Fibroblast of skin of right quadriceps (primary cell): ENCODE results near the gene DENND1A.
"Not testable (repeated sequence)": the region's sequence is repeated elsewhere in the genome, so short reads cannot be mapped to it uniquely, and the experiment has no call there.

Experiments
- DNase-seq: peaks from one replicate; pipeline ENCODE4 v3.0.0-alpha.2; 2013

Gene DENND1A

DNA sequence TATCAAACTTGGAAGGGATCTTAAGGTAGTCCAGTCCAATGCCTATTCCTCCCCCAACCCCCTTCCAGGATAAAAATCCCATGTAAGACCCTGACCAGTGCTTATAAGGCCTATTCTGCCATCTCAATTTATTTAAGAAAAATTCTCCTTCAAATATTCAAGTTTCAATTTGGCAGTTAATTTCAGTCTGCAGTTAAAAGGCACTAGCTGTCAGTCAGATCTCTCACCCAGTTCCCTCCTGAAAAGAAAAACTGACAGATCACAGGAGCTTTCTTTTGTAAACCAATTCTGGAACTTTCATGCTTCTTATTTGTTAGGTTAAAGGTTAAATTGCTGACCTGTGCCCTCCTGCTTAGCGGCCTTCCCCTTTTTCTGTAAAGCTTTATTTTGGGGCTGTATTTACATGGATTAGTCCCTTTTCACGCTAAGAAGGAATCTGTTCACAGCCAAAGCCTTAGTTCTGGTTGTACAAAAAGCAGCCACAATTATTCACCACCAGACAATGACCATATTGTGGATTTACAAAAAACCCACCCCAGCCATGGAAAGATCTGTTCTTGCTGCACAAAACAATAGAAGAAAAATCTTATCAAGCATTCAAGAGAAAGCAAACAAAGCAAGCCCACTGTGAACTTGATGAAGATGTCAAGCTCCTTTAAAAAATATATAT lies 68.7 kb downstream of the DENND1A start:
- DNase-seq: no peak

DNA sequence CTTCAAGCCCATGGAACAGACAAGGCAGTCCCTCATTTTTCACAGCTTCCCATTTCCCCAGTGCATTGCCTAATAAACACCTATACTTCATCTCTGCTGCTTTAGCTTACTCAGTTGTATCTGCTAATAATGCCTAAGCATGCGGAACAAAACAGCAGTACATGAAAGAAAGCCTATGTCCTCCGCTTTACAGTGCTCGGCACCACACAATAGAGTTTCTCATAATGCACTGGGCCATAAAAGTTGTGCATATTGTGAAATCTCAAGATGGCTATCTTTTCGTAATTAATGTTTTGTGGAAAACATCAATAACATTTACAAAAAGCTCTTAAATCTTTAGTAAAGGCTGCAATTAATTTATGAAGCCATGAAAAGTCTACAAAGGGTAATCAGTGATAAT lies 69.3 kb downstream of the DENND1A start:
- DNase-seq: no peak

GRCh38 chr9:123852403-123852802 lies 77.5 kb downstream of the DENND1A start:
- DNase-seq: no peak

- DNase-seq: no peak
Observed at GRCh38 chr9:123851851-123852250, 78.1 kb downstream of the DENND1A start.

- no peak for DNase-seq
Observed at GRCh38 chr9:123848447-123849085, 81.4 kb downstream of the DENND1A start.

GRCh38 chr9:123846966-123847365 lies 83.0 kb downstream of the DENND1A start:
- DNase-seq: no peak

- no peak for DNase-seq
Observed at GRCh38 chr9:123843703-123844102, 86.2 kb downstream of the DENND1A start.

GRCh38 chr9:123835821-123836220 lies 94.1 kb downstream of the DENND1A start:
- DNase-seq: no peak

- peak; percentile 54 for DNase-seq
Observed at GRCh38 chr9:123834889-123835562, 94.9 kb downstream of the DENND1A start.

DNA sequence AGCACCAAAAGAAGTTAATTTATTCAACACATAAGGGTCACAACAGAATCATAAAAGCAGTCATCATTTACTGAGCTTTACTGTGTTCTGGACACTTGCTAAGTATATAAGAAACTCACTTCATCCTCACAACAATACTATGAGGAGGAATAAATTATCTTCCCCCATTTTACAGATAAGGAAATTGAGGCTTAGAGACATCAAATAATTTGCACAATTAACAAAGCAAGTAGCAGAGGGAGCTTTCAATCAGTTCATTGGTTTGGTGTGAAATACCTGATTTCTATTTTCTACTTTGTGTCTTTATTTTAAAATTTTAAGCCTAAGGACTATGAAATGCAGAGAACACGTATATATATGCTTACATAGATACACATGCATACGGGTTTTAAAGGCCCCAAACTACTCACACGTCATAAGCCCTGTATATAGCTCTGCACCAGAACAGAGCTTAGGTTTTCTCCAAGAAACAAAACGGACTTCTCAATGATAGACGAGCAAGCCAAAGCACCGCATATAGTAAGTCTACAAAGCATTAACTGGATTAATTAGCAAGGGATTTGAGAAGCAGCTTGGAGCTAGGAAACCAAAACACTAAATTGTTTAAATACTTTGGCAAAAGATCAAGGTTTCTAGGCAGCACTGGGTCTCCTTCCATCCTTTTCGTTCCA lies 95.6 kb downstream of the DENND1A start:
- peak; percentile 49 for DNase-seq

DNA sequence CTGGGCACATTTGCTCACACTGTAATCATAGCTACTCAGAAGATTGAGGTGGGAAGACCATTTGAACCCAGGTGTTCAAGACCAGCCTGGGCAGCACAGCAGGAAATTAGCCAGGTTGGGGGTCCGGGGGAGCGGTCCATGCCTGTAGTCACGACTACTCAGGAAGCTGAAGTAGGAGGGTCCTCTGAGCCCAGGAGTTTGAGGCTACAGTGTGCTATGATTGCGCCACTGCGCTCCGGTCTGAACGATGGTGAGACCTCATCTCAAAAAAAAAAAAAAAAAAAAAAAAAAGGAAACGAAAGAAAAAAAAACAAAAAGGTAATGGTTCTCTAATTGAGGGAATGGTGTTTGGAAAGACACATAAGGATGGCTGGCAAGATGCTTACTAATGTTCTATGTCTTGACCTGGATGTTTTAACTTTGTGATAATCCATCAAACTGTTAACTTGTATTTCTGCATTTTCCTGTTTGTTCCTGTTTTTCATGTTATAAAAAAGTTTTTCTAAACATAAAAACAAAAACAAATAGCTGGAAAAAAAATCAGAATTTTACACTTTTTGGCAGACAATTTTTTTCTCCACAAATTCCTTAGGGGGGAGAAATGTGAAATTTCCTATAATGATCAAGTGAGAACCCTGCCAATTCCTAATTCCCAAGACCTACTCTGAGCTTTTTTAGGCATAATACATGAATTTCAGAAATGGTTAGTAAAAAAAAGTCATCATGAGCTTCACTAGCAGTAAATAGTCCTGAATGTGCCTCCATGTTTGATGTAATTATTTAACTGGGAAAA lies 96.9 kb downstream of the DENND1A start:
- DNase-seq: no peak

GRCh38 chr9:123832176-123832575 lies 97.8 kb downstream of the DENND1A start:
- DNase-seq: no peak

GRCh38 chr9:123828449-123828848 lies 101.5 kb downstream of the DENND1A start:
- DNase-seq: no peak

- DNase-seq: peak; percentile 50
Observed at GRCh38 chr9:123825342-123826060, 104.4 kb downstream of the DENND1A start.

DNA sequence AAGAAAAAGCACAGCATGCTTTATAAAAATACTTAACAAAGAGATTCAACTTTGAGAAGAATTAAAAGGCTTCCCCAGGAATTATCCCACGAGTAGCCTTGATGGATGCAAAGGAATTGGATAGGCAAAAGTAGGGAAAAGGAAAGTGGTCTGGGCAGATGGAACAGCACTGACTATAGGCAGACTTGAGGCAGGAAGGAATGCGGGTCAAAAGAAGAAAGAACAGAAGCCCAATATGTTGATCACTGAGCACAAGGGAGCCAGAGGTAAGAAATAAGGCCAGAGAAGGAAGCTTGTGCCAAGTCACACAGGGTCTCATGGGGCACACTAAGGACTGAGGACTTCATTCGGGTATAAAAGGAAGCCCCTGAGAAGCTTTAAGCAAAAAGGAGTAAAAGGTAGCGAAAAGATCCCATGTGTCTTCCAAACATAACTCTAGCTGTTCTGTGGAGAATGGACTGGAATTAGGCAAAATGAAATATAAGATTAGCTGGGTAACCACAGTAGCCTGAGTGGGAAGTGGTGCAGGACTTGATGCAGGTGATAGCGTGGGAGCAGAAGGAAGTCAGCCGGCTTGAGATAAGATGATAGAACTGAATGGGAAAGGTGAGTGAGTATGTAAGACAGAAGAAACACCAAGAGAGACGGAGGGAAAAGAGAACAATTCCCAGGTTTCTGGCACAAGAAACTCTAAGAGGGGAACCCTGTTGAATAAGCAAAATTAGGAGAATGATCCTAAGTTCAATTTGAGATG lies 106.6 kb downstream of the DENND1A start:
- no peak for DNase-seq

- DNase-seq: no peak
Observed at GRCh38 chr9:123821619-123822018, 108.3 kb downstream of the DENND1A start.

DNA sequence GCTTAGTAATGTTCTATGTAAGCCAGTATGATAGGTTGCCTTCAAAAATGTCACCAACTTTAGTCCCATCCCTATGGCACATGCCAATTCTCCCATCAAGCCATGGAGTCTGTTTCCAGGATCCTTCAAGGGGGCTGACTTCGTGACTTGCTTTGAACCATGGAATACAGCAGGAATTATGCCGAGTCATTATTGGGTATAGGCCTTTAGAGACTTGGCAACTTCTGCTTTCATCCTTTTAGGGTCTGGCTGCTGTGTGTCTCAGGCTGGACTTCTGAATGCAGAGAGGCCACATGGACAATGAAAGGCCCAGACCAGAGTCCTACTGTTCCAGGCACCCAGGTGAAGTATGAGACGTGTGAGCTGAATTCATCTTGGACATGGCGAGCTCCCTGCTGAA lies 109.8 kb downstream of the DENND1A start:
- DNase-seq: no peak

DNA sequence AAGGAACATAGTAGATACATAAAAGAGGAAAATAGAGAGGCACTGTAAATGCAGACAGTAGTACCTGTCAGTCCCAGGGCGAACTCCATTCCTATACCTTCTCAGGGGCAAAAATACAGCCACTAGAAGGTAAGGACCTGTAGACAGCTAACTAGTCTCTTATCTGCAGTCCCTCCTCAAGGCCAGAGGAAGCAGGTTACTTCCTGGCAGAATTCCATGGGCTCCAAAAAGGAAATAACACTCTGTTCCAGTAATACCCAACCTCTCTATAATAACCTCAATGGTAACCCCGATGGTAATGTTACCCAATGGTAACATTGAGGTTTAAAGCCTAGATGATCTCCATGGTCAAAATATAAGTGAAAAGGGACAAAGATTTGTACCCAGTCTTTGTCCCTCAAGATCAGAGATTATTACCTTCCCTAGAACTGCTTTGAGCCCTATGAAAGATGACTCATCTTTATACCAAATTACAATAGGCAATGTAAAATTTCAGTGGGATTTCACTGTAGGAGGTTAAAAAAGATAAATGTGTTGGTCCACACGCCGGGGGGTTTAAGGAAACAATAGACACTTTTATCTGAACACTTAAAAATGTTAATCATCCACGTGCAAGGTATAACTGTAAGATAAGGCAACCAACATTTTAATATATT lies 113.0 kb downstream of the DENND1A start:
- DNase-seq: no peak

DNA sequence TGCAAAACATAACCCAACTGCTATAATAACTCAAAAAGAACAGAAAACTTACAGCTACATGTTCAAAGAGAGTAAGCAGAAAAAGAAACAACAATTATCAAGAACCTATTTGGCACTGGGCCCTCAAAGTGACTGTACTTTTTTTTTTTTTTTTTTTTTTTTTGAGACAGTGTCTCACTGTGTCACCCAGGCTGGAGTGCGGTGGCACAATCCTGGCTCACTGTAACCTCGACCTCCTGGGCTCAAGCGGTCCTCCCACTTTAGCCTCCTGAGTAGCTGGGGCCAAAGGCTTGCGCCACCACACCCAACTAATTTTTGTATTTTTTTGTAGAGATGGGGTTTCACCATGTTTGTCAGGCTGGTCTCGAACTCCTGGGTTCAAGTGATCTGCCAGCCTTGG lies 114.1 kb downstream of the DENND1A start:
- DNase-seq: not testable (repeated sequence)

DNA sequence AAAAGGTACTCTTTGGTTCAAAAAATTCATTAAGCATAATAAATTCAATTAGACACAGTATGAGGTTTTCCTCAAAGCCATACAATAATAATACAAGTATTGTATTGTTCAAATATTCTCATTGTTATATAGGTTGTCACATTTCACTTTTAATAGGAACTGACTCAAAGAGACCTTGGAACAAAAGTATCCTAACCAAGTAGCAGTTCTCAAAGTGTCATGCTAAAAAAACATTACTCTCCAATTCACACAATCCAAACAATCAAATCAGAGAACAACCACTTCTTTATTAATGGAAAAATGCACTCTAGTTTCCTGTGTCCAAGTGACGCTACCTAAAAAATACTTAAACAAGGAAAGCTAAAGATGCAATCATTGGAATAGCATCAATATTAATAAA lies 115.4 kb downstream of the DENND1A start:
- DNase-seq: no peak

DNA sequence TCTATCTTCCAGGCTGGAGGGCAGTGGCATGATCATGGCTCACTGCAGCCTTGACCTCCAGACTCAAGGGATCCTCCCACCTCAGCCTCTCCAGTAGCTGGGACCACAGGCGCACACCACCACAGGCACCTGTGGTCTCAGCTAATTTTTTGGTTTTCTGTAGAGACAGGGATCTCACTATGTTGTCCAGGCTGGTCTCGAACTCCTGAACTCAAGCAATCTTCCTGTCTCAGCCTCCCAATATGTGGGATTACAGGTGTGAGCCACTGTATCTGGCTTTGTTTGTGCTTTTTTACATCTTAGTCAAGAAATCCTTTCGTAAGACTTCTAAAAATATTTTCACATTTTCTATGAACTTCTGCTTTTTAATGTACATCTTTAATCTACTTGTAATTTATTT lies 116.9 kb downstream of the DENND1A start:
- DNase-seq: no peak
